T-cell (primary cell): ENCODE data around the gene EBP. TPM values are rescaled to one million over a fixed set of nuclear protein-coding genes. Genes with fewer than 3 reads are reported as not detected.
"Not testable (repeated sequence)": the region's sequence is repeated elsewhere in the genome, so short reads cannot be mapped to it uniquely, and the experiment has no call there.

Experiments used
- ATAC-seq, 4 experiments: fragments of 200-7000 bp in 3 of 4; fragments of 150-1000 bp in 1 of 4; cut with Tn5 transposase; replicated peaks in 1 of 4; 1 replicate in 3 of 4; 2 replicates in 1 of 4; pipeline ENCODE4 v1.10.0; 2021; ENCODE audit warnings: moderate library complexity in 3 of 4, mild to moderate bottlenecking in 2 of 4, moderate number of reproducible peaks in 1 of 4
- CTCF ChIA-PET, 2 donors: fragments of 300-600 bp; sonication (Branson Sonifier 250); formaldehyde crosslinking; loops; one replicate each; lab custom pipeline; 2022; ENCODE audit warnings: antibody characterized with exemption in 2 of 2; lab: Charles Lee
- POLR2A ChIA-PET, 2 donors: fragments of 300-600 bp; sonication (Branson Sonifier 250); formaldehyde crosslinking; loops; one replicate each; lab custom pipeline; 2022; ENCODE audit warnings: antibody characterized with exemption in 2 of 2; lab: Charles Lee
- DNase-seq, 35 experiments: peaks; one replicate each; pipeline versions ENCODE4 v3.0.0 to v3.0.0-alpha.2; 2013 to 2023
- H3K27ac ChIP-seq: one replicate; pipeline ENCODE4 v1.5.1; 2013; ENCODE audit warnings: low read length
- H3K27me3 ChIP-seq, 2 experiments: replicated peaks in 1 of 2; 1 replicate in 1 of 2; 2 replicates in 1 of 2; pipeline versions ENCODE4 v1.6.1 to v1.7.0; 2013; ENCODE audit warnings: low read length in 1 of 2, mixed read lengths in 1 of 2; ENCODE audit not compliant: control insufficient read depth in 2 of 2, insufficient read depth in 2 of 2; ENCODE audit errors: extremely low read depth in 1 of 2
- H3K36me3 ChIP-seq, 2 donors: 1 replicate in 1 of 2; 2 replicates in 1 of 2; pipeline versions ENCODE4 v1.6.1 to v1.7.0; 2013; ENCODE audit warnings: low read length in 1 of 2; ENCODE audit not compliant: control insufficient read depth in 2 of 2, insufficient read depth in 1 of 2; ENCODE audit errors: extremely low read depth in 1 of 2
- H3K4me1 ChIP-seq, 2 experiments: 1 replicate in 1 of 2; 2 replicates in 1 of 2; pipeline versions ENCODE4 v1.6.1 to v1.7.0; 2013; ENCODE audit warnings: low read length in 2 of 2, mixed read lengths in 1 of 2; ENCODE audit not compliant: insufficient read depth in 2 of 2, control insufficient read depth in 1 of 2; ENCODE audit errors: extremely low read depth in 1 of 2
- H3K4me3 ChIP-seq, 2 donors: 1 replicate in 1 of 2; 2 replicates in 1 of 2; pipeline versions ENCODE4 v1.5.1 to v1.7.0; 2013; ENCODE audit warnings: mild to moderate bottlenecking in 2 of 2, low read length in 1 of 2, moderate library complexity in 1 of 2; ENCODE audit not compliant: control insufficient read depth in 1 of 2; ENCODE audit errors: extremely low read depth in 1 of 2
- H3K9me3 ChIP-seq: 2 replicates; pipeline ENCODE4 v1.7.0; 2013
- H3K27ac Mint-ChIP-seq, 2 donors: one replicate each; pipeline ENCODE4 v1.8.0; 2020 to 2021; ENCODE audit warnings: mild to moderate bottlenecking in 2 of 2, mixed read lengths in 2 of 2
- H3K27me3 Mint-ChIP-seq, 2 donors: one replicate each; pipeline ENCODE4 v1.8.0; 2021 to 2022; ENCODE audit warnings: mixed read lengths in 2 of 2
- H3K36me3 Mint-ChIP-seq: one replicate; pipeline ENCODE4 v1.8.0; 2021; ENCODE audit warnings: mixed read lengths
- H3K4me1 Mint-ChIP-seq, 3 donors: one replicate each; pipeline ENCODE4 v1.8.0; 2020 to 2022; ENCODE audit warnings: mixed read lengths in 3 of 3, mild to moderate bottlenecking in 1 of 3
- H3K4me3 Mint-ChIP-seq, 3 donors: one replicate each; pipeline ENCODE4 v1.8.0; 2020 to 2022; ENCODE audit warnings: mild to moderate bottlenecking in 3 of 3, mixed read lengths in 3 of 3, moderate library complexity in 3 of 3
- H3K9me3 Mint-ChIP-seq, 3 donors: one replicate each; pipeline ENCODE4 v1.8.0; 2020 to 2022; ENCODE audit warnings: mixed read lengths in 3 of 3
- WGBS: methylation state at CpG from one replicate; pipeline ENCODE4 v1.1.5; 2013; ENCODE audit warnings: missing lambda C conversion rate; ENCODE audit not compliant: insufficient coverage; 5-methylcytosine and 5-hydroxymethylcytosine counted together
- total RNA-seq, 35 experiments: library from RNA in 6 of 35; stranded (reverse) in 6 of 35; fragments of 120-200 nt in 1 of 35; gene quantifications; one replicate each; pipeline versions ENCODE4 v1.2.1 to v1.2.4 and lab custom pipeline; 2013 to 2026

The EBP gene
- total RNA-seq, 5 donors from 2014 or later (not counting 1 experiment from before 2014, with no cell fraction given), result 41.1 to 60.4 (median 46.1) TPM

GRCh38 chrX:48515842-48516241, 5.8 kb upstream of the EBP start:
- DNase-seq, result no peak
- H3K36me3 ChIP-seq, result peaks cover 0 to 10% of the 10 kb centered on the region in 2 donors
- H3K27me3 Mint-ChIP-seq, result no peaks in the 10 kb centered on the region
- H3K27ac Mint-ChIP-seq, result no peak overlapping the region
- H3K27me3 ChIP-seq, result no peaks in the 10 kb centered on the region
- WGBS, result no CpG with 5 or more reads among the region's 10 CpGs
- H3K9me3 Mint-ChIP-seq, result no peaks in the 10 kb centered on the region
- H3K4me1 Mint-ChIP-seq, result peaks cover 16 to 37% (median 18%) of the 10 kb centered on the region in 3 donors
- H3K4me3 Mint-ChIP-seq, result no peak overlapping the region
- no peak overlapping the region for H3K27ac ChIP-seq
- H3K36me3 Mint-ChIP-seq, result peaks cover 15% of the 10 kb centered on the region
- H3K9me3 ChIP-seq, result no peaks in the 10 kb centered on the region
- ChIA-PET CTCF (no interaction called here), POLR2A (no interaction called here)
- peaks cover 6 to 22% of the 10 kb centered on the region in 2 experiments for H3K4me1 ChIP-seq
- no peak for ATAC-seq
- H3K4me3 ChIP-seq, result no peak overlapping the region

DNA sequence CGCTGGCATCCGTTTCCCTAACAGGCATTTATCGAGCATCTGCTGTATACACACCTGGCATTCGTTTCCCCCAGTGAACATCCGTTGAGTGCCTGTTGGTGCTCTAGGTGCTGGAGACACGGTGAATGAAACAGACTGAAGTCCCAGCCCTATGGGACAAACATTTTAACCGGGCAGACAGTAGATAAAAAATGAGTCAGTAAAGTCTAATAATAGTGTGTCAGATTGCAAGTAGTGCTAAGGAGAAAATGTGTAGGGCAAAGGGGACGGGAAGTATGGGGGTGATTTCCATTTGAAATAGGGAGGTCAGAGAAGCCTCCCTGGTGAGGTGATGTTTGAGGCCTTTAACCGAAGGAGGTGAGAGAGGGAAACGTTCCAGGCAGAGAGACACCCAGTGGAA, 5.3 kb upstream of the EBP start:
- no peak overlapping the region for H3K27ac ChIP-seq
- peaks cover 0 to 10% of the 10 kb centered on the region in 2 donors for H3K36me3 ChIP-seq
- ATAC-seq, result no peak
- 90% methylated on average over 3 of the region's 10 CpGs for WGBS
- no peak for DNase-seq
- no peaks in the 10 kb centered on the region for H3K27me3 Mint-ChIP-seq
- no peaks in the 10 kb centered on the region for H3K27me3 ChIP-seq
- peaks cover 15% of the 10 kb centered on the region for H3K36me3 Mint-ChIP-seq
- H3K4me1 Mint-ChIP-seq, result peaks cover 18 to 37% (median 21%) of the 10 kb centered on the region in 3 donors
- H3K4me3 Mint-ChIP-seq, result no peak overlapping the region
- ChIA-PET POLR2A (no interaction called here), CTCF (no interaction called here)
- H3K4me1 ChIP-seq, result peaks cover 8 to 24% of the 10 kb centered on the region in 2 experiments
- no peaks in the 10 kb centered on the region for H3K9me3 Mint-ChIP-seq
- H3K9me3 ChIP-seq, result no peaks in the 10 kb centered on the region
- H3K4me3 ChIP-seq, result no peak overlapping the region
- peak overlapping the region in 1 of 2 donors; percentile 36 for H3K27ac Mint-ChIP-seq

DNA sequence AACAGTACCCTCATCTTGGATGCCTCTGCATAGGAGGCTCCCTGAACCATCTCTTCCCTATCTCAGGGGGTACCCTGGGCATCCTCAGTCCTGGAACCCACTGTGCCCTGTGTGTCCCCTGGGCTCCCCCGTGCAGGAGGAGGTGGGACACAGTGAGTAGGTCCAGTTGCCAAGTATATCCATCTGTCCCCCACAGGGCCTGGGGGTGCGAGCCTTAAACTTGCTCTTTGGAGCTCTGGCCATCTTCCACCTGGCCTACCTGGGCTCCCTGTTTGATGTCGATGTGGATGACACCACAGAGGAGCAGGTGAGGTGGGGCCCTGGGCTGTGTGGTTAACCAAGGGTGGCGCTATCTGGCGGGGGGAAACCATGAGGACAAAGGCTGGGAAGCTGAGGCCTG, 4.6 kb upstream of the EBP start:
- peaks cover 14% of the 10 kb centered on the region for H3K36me3 Mint-ChIP-seq
- Histone ChIP-seq H3K27ac (no peak overlapping the region), H3K9me3 (no peaks in the 10 kb centered on the region), H3K4me3 (no peak overlapping the region), H3K27me3 (no peaks in the 10 kb centered on the region), H3K36me3 (peaks cover 0 to 10% of the 10 kb centered on the region in 2 donors), H3K4me1 (peaks cover 8 to 24% of the 10 kb centered on the region in 2 experiments)
- no peaks in the 10 kb centered on the region for H3K27me3 Mint-ChIP-seq
- peak overlapping the region; percentile 4 to 31 for H3K27ac Mint-ChIP-seq
- no peaks in the 10 kb centered on the region for H3K9me3 Mint-ChIP-seq
- WGBS, result 40% methylated on average over 1 of the region's 5 CpGs
- CTCF ChIA-PET, result no interaction called here
- H3K4me3 Mint-ChIP-seq, result no peak overlapping the region
- no peak for ATAC-seq
- H3K4me1 Mint-ChIP-seq, result peaks cover 17 to 35% (median 23%) of the 10 kb centered on the region in 3 donors
- no peak for DNase-seq
- POLR2A ChIA-PET, result no interaction called here

DNA sequence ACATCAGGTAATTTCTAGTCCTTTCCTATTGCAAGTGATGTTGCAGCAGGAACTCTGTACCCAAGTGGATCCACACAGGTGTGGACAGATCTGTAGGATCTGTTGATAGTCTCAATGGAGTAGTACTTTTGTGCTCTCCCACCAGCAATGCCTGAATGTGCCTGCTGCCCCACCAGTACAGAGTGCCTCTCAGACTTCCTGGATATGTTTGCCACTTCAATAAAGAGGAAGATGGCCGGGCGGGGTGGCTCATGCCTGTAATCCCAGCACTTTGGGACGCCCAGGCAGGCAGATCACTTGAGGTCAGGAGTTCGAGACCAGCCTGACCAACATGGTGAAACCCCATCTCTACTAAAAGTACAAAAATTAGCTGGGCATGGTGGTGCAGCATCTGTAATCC, 2.1 kb upstream of the EBP start:
- DNase-seq, ATAC-seq, H3K4me3 Mint-ChIP-seq, H3K9me3 Mint-ChIP-seq, H3K4me3 ChIP-seq, H3K9me3 ChIP-seq, H3K27me3 ChIP-seq, H3K27me3 Mint-ChIP-seq, H3K27ac ChIP-seq, H3K36me3 ChIP-seq, POLR2A ChIA-PET, H3K36me3 Mint-ChIP-seq: not testable (repeated sequence)
- peaks cover 23 to 38% (median 30%) of the 10 kb centered on the region in 3 donors for H3K4me1 Mint-ChIP-seq
- WGBS, result no CpG with 5 or more reads among the region's 4 CpGs
- CTCF ChIA-PET, result interaction anchor here in 1 of 2 donors (0.6 kb wide), 1 partner anchor 39 kb away, joined by 3 read pairs; no protein-coding TSS in a partner anchor
- H3K27ac Mint-ChIP-seq, result peak overlapping the region; percentile 50 to 71
- peaks cover 12 to 39% of the 10 kb centered on the region in 2 experiments for H3K4me1 ChIP-seq

DNA sequence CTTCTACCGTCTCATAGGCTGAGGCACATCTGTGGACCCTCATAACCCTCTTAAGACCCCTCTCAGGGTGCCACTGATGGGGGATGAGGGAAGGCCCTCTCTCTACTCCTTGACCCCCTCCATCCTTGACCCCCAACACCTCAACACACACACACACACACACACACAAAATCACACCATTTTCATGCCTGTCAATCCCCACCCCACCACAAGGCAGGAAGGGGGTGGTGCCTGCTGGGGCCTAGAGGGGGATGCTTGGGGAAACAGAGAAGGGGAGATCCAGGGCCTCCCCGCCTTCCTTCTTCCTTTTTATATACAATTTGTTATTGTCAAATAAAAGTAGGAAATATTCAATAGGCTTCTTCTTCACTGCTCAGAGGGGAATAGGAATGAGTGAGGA, 1.2 kb upstream of the EBP start:
- peaks cover 0 to 7% of the 10 kb centered on the region in 2 donors for H3K36me3 ChIP-seq
- peaks cover 23 to 41% (median 30%) of the 10 kb centered on the region in 3 donors for H3K4me1 Mint-ChIP-seq
- POLR2A ChIA-PET, result interaction anchor here in 1 of 2 donors (0.6 kb wide), 1 partner anchor 1392 kb away, joined by 16 read pairs; no protein-coding TSS in a partner anchor
- CTCF ChIA-PET, result no interaction called here
- H3K9me3 Mint-ChIP-seq, result no peaks in the 10 kb centered on the region
- DNase-seq, result peak in 2 of 35 experiments; percentile 10 to 24
- H3K27me3 Mint-ChIP-seq, result no peaks in the 10 kb centered on the region
- H3K4me1 ChIP-seq, result peaks cover 12 to 39% of the 10 kb centered on the region in 2 experiments
- WGBS, result no CpG with 5 or more reads among the region's 2 CpGs
- H3K27me3 ChIP-seq, result no peaks in the 10 kb centered on the region
- peak overlapping the region; percentile 92 for H3K27ac ChIP-seq
- H3K9me3 ChIP-seq, result no peaks in the 10 kb centered on the region
- H3K27ac Mint-ChIP-seq, result peak overlapping the region; percentile 93 to 97
- no peak overlapping the region for H3K4me3 ChIP-seq
- no peak for ATAC-seq
- H3K4me3 Mint-ChIP-seq, result peak overlapping the region; percentile 85 to 89 (median 85)
- H3K36me3 Mint-ChIP-seq, result peaks cover 9% of the 10 kb centered on the region

DNA sequence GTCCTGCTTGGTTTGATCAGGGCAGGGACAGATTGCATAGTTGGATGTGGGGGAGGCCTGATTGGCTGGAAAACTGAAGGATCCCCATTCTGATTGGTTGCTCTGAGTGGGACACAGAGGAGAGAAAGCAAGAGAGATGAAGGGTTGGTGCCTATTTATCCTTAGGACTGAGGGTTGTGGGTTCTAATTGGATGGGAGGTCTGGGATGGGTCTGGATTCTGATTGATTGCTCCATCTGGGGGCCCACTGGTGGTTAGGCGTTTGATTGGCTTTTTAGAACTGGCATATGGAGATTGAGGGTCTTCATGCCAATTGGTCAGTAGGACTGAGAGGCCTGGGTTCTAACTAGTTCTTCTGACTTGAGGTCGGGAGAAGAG, 644 bp upstream of the EBP start:
- ATAC-seq, result no peak
- Histone ChIP-seq H3K27ac (peak overlapping the region; percentile 92), H3K4me1 (peaks cover 12 to 39% of the 10 kb centered on the region in 2 experiments), H3K4me3 (peak overlapping the region in 1 of 2 donors; percentile 41), H3K9me3 (no peaks in the 10 kb centered on the region), H3K36me3 (peaks cover 0 to 9% of the 10 kb centered on the region in 2 donors), H3K27me3 (no peaks in the 10 kb centered on the region)
- peak in 1 of 35 experiments; percentile 13 for DNase-seq
- Mint-ChIP-seq H3K27ac (peak overlapping the region; percentile 93 to 97), H3K4me1 (peaks cover 23 to 41% (median 30%) of the 10 kb centered on the region in 3 donors), H3K27me3 (no peaks in the 10 kb centered on the region), H3K36me3 (peaks cover 9% of the 10 kb centered on the region), H3K9me3 (no peaks in the 10 kb centered on the region), H3K4me3 (peak overlapping the region; percentile 85 to 89 (median 85))
- POLR2A ChIA-PET, result interaction anchor here in 1 of 2 donors (0.6 kb wide), 1 partner anchor 871 kb away, joined by 3 read pairs; no protein-coding TSS in a partner anchor
- WGBS, result 21% methylated on average over 2 of the region's 2 CpGs
- CTCF ChIA-PET, result no interaction called here
